IMR-90 (cell line): ENCODE data around the gene GABRA6. TPM values are rescaled to one million over a fixed set of nuclear protein-coding genes. Genes with fewer than 3 reads are reported as not detected.

Experiments
- ATAC-seq: fragments of 200-7000 bp; cut with Tn5 transposase; 2 replicates; pipeline ENCODE4 v1.9.1; 2020; ENCODE audit warnings: low read depth, mild to moderate bottlenecking, moderate library complexity
- BruUV-seq: library from RNA; stranded (reverse); fragments of 400-500 nt; replicated peaks from 2 replicates; lab custom pipeline; 2021; lab: Mats Ljungman, UMichigan
- CTCF ChIA-PET: fragments of 300-600 bp; formaldehyde crosslinking; extraction: SDS; loops from one replicate; lab custom pipeline; 2021; ENCODE audit warnings: antibody characterized with exemption; lab: Yijun Ruan, JAX
- POLR2A ChIA-PET: fragments of 300-600 bp; sonication (Branson Sonifier 250); formaldehyde crosslinking; loops from one replicate; lab custom pipeline; 2022; ENCODE audit warnings: antibody characterized with exemption; ENCODE audit not compliant: unreplicated experiment; lab: Charles Lee
- DNase-seq: peaks from one replicate; pipeline ENCODE4 v3.0.0; 2013
- H2AFZ ChIP-seq: replicated peaks from 2 replicates; pipeline ENCODE3; 2013; ENCODE audit warnings: low read length, mild to moderate bottlenecking; ENCODE audit not compliant: poor library complexity
- H2AK5ac ChIP-seq: 2 replicates; pipeline ENCODE4 v1.6.1; 2013; ENCODE audit warnings: low read depth, low read length, inconsistent platforms
- H2AK9ac ChIP-seq: replicated peaks from 2 replicates; pipeline ENCODE3; 2013; ENCODE audit warnings: mild to moderate bottlenecking, low read depth, low read length, moderate library complexity; ENCODE audit not compliant: poor library complexity
- H2BK120ac ChIP-seq: 2 replicates; pipeline ENCODE4 v1.6.1; 2013; ENCODE audit warnings: low read depth, low read length, inconsistent platforms
- H2BK15ac ChIP-seq: 3 replicates; pipeline ENCODE4 v1.6.1; 2013; ENCODE audit warnings: low read depth, low read length, inconsistent platforms
- H2BK20ac ChIP-seq: 2 replicates; pipeline ENCODE4 v1.6.1; 2013; ENCODE audit warnings: low read depth, mild to moderate bottlenecking, inconsistent platforms, low read length, moderate library complexity
- H2BK5ac ChIP-seq: 2 replicates; pipeline ENCODE4 v1.6.1; 2013; ENCODE audit warnings: mild to moderate bottlenecking, low read depth, low read length, inconsistent platforms; ENCODE audit not compliant: poor library complexity, severe bottlenecking
- H3K14ac ChIP-seq: replicated peaks from 2 replicates; pipeline ENCODE4 v1.6.1; 2013; ENCODE audit warnings: low read depth, low read length, inconsistent platforms
- H3K18ac ChIP-seq: 2 replicates; pipeline ENCODE4 v1.6.1; 2013; ENCODE audit warnings: low read depth, low read length, control low read depth
- H3K23ac ChIP-seq: 2 replicates; pipeline ENCODE4 v1.6.1; 2013; ENCODE audit warnings: low read depth, low read length, inconsistent platforms
- H3K27ac ChIP-seq: 2 replicates; pipeline ENCODE4 v1.5.1; 2013; ENCODE audit warnings: mild to moderate bottlenecking, control low read depth, low read length; ENCODE audit not compliant: insufficient read depth
- H3K27me3 ChIP-seq: 2 replicates; pipeline ENCODE4 v1.6.1; 2013; ENCODE audit warnings: low read length; ENCODE audit not compliant: control insufficient read depth, insufficient read depth
- H3K36me3 ChIP-seq: 2 replicates; pipeline ENCODE4 v1.6.1; 2013; ENCODE audit warnings: low read length, mixed read lengths; ENCODE audit not compliant: control insufficient read depth, insufficient read depth
- H3K4ac ChIP-seq: 2 replicates; pipeline ENCODE4 v1.6.1; 2013; ENCODE audit warnings: low read depth, low read length, inconsistent platforms
- H3K4me1 ChIP-seq: 2 replicates; pipeline ENCODE4 v1.6.1; 2013; ENCODE audit warnings: low read length, mixed read lengths; ENCODE audit not compliant: control insufficient read depth, insufficient read depth
- H3K4me2 ChIP-seq: 2 replicates; pipeline ENCODE4 v1.6.1; 2013; ENCODE audit warnings: low read depth, mild to moderate bottlenecking, control low read depth, low read length, moderate library complexity
- H3K4me3 ChIP-seq: 2 replicates; pipeline ENCODE4 v1.5.1; 2013; ENCODE audit warnings: low read depth, mild to moderate bottlenecking, control low read depth, low read length, moderate library complexity; ENCODE audit not compliant: insufficient read depth
- H3K56ac ChIP-seq: 2 replicates; pipeline ENCODE4 v1.6.1; 2013; ENCODE audit warnings: low read length, inconsistent platforms; ENCODE audit not compliant: insufficient read depth; ENCODE audit errors: extremely low read depth
- H3K79me1 ChIP-seq, 2 experiments: 2 replicates each; pipeline ENCODE4 v1.6.1; 2013; ENCODE audit warnings: low read length in 2 of 2, inconsistent platforms in 1 of 2, low read depth in 1 of 2
- H3K9ac ChIP-seq: 2 replicates; pipeline ENCODE4 v1.6.1; 2013; ENCODE audit warnings: low read depth, low read length, control low read depth
- H3K9me1 ChIP-seq: 2 replicates; pipeline ENCODE4 v1.6.1; 2013; ENCODE audit warnings: low read length, inconsistent platforms; ENCODE audit not compliant: insufficient read depth
- H3K9me3 ChIP-seq: 2 replicates; pipeline ENCODE4 v1.6.1; 2013; ENCODE audit warnings: low read length; ENCODE audit not compliant: control insufficient read depth, insufficient read depth
- H4K20me1 ChIP-seq: 2 replicates; pipeline ENCODE4 v1.6.1; 2013; ENCODE audit warnings: low read length, inconsistent platforms; ENCODE audit not compliant: insufficient read depth
- H4K5ac ChIP-seq: 2 replicates; pipeline ENCODE4 v1.6.1; 2013; ENCODE audit warnings: mild to moderate bottlenecking, low read depth, low read length, control low read depth
- H4K8ac ChIP-seq, 2 experiments: 2 replicates each; pipeline ENCODE4 v1.6.1; 2013; ENCODE audit warnings: low read depth in 2 of 2, low read length in 2 of 2, control low read depth in 1 of 2, inconsistent platforms in 1 of 2
- H4K91ac ChIP-seq: 2 replicates; pipeline ENCODE4 v1.6.1; 2013; ENCODE audit warnings: low read depth, low read length, inconsistent platforms; ENCODE audit not compliant: insufficient read depth
- POLR2A ChIP-seq: IDR thresholded peaks from 2 replicates; pipeline ENCODE4 v1.6.1; 2012; ENCODE audit warnings: mild to moderate bottlenecking, low read depth, low read length
- WGBS, 2 experiments: methylation state at CpG; one replicate each; pipeline versions ENCODE4 v1.1.5 to v1.1.7; 2013; ENCODE audit warnings: missing lambda C conversion rate in 2 of 2; ENCODE audit not compliant: insufficient read length in 1 of 2; ENCODE audit errors: extremely low coverage in 2 of 2; 5-methylcytosine and 5-hydroxymethylcytosine counted together
- dilution Hi-C: fragments of 300-500 bp; cut with HindIII; formaldehyde crosslinking; loops from one replicate; pipeline ENCODE4 v1.14.3; 2018; ENCODE audit warnings: low sequenced_read_pairs; ENCODE audit not compliant: unreplicated experiment
- in situ Hi-C: fragments of 300-500 bp; cut with MboI; formaldehyde crosslinking; loops from 3 replicates; pipeline ENCODE4 v1.14.3; 2019; ENCODE audit warnings: low sequenced_read_pairs, inconsistent platforms, mixed read lengths
- intact Hi-C: fragments of 100-400 bp; cut with micrococcal nuclease; formaldehyde crosslinking; loops from 2 replicates; pipeline ENCODE4 v1.10.0; 2022
- polyA plus RNA-seq, 3 experiments: library from polyadenylated mRNA; depleted of rRNA; stranded (reverse); fragments of >200 nt; gene quantifications; 2 replicates each; pipeline ENCODE4 v1.2.3, GENCODE V29; 2012; ENCODE audit warnings: low replicate concordance in 1 of 3
- total RNA-seq: library from RNA; depleted of rRNA; stranded (reverse); fragments of >200 nt; gene quantifications from 2 replicates; pipeline ENCODE4 v1.2.3, GENCODE V29; 2012

Gene GABRA6
- total and polyA plus RNA-seq, 2 of the 4 experiments (the other 2 are of a cell fraction) = not detected

DNA sequence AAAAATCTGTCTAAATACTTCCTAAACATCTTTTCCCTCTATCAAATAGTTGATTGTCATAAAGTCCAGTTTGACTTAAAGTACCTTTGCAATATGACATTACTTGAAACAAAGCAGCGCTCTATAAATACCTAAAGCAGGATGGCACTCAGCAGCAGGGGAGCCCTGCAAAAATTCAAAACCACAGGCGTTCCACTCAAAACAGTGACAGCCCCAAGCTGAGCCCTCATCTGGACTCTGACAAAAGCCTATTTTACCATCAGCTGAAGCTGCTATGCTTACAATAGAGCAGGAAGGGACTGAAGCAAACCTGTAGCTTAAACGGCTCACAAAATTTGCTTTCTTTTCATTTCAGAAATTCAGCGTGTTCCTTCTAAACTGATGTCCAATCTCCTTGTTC, 11.5 kb downstream of the GABRA6 start:
- no peak overlapping the region for H3K4me3 ChIP-seq
- DNase-seq (no peak), ATAC-seq (no peak)
- H2BK120ac ChIP-seq = no peak overlapping the region
- no peaks in the 10 kb centered on the region for H3K4me1 ChIP-seq
- no peaks in the 10 kb centered on the region for H3K79me1 ChIP-seq
- no peak overlapping the region for H3K56ac ChIP-seq
- no peak for TF ChIP-seq POLR2A
- ChIA-PET POLR2A (no interaction called here), CTCF (no interaction called here)
- no peak overlapping the region for H3K18ac ChIP-seq
- H3K9me1 ChIP-seq = no peaks in the 10 kb centered on the region
- no peak overlapping the region for H3K23ac ChIP-seq
- no peak overlapping the region for H3K4me2 ChIP-seq
- H3K36me3 ChIP-seq = no peaks in the 10 kb centered on the region
- no peaks in the 10 kb centered on the region for H4K20me1 ChIP-seq
- dilution Hi-C loops = no loop called here
- intact Hi-C loops = no loop called here
- no peak overlapping the region for H2BK5ac ChIP-seq
- no TSS peak for BruUV-seq
- in situ Hi-C loops = no loop called here
- H3K9me3 ChIP-seq = peaks cover 7% of the 10 kb centered on the region; the same call in 1 of the 2 replicates
- H3K27ac ChIP-seq = no peak overlapping the region
- H4K5ac ChIP-seq = no peak overlapping the region
- H2AK9ac ChIP-seq = no peak overlapping the region
- H3K14ac ChIP-seq = no peak overlapping the region
- H3K4ac ChIP-seq = no peak overlapping the region
- no peak overlapping the region for H4K91ac ChIP-seq
- H2BK15ac ChIP-seq = no peak overlapping the region
- H2AK5ac ChIP-seq = no peak overlapping the region
- no peak overlapping the region for H4K8ac ChIP-seq
- H3K9ac ChIP-seq = no peak overlapping the region
- no peak overlapping the region for H2AFZ ChIP-seq
- no CpG with 5 or more reads among the region's 4 CpGs for WGBS, 2 experiments
- H3K27me3 ChIP-seq = no peaks in the 10 kb centered on the region
- no peak overlapping the region for H2BK20ac ChIP-seq
